Vagina (tissue), 2 donors: ENCODE results near the gene PRCP.

Experiments
- CTCF ChIP-seq, 3 experiments: fragments of 450-650 bp in 2 of 3; fragments of 200-600 bp in 1 of 3; sonication (generic) in 1 of 3; IDR thresholded peaks; one replicate each; pipeline ENCODE4 v1.5.1; 2017 to 2019; ENCODE audit warnings: antibody characterized with exemption in 3 of 3, mild to moderate bottlenecking in 2 of 3, moderate library complexity in 2 of 3
- POLR2A ChIP-seq, 2 donors: fragments of 450-650 bp; IDR thresholded peaks; one replicate each; pipeline ENCODE4 v1.6.1; 2017; ENCODE audit warnings: antibody characterized with exemption in 2 of 2, mild to moderate bottlenecking in 2 of 2, moderate library complexity in 2 of 2
- POLR2AphosphoS5 ChIP-seq, 2 donors: sonication (generic); formaldehyde crosslinking; IDR thresholded peaks; one replicate each; pipeline ENCODE4 v1.9.0; 2017; ENCODE audit warnings: antibody characterized with exemption in 2 of 2, mild to moderate bottlenecking in 2 of 2, low read depth in 1 of 2; ENCODE audit not compliant: insufficient read depth in 1 of 2

- TF ChIP-seq CTCF (IDR thresholded peaks at IDR 0.05) (no peak), POLR2A (IDR thresholded peaks at IDR 0.05) (no peak), POLR2AphosphoS5 (IDR thresholded peaks at IDR 0.05; ENCODE audit: insufficient read depth in 1 of 2, low read depth in 1 of 2) (no peak)
Observed at GRCh38 chr11:82899957-82900276, 313 bp downstream of the PRCP start.
